Ovary (tissue), 9 donors: ENCODE data around the gene RAB10. TPM values are rescaled to one million over a fixed set of nuclear protein-coding genes. Genes with fewer than 3 reads are reported as not detected.

Source experiments
- DNase-seq, 5 donors: peaks; one replicate each; pipeline ENCODE4 v3.0.0-alpha.2; 2019 to 2020
- H3K27ac ChIP-seq, 2 donors: fragments of 200-600 bp; one replicate each; pipeline versions ENCODE4 v1.5.1 to v1.8.0; 2019 to 2022
- H3K27me3 ChIP-seq: fragments of 200-600 bp; one replicate; pipeline ENCODE4 v1.8.0; 2022
- H3K36me3 ChIP-seq: fragments of 200-600 bp; sonication (generic); one replicate; pipeline ENCODE4 v1.5.1; 2019
- H3K4me1 ChIP-seq: one replicate; pipeline ENCODE4 v1.8.1; 2013; ENCODE audit warnings: mild to moderate bottlenecking, moderate library complexity; ENCODE audit not compliant: insufficient read depth
- H3K4me3 ChIP-seq: fragments of 200-600 bp; sonication (generic); one replicate; pipeline ENCODE4 v1.5.1; 2017
- H3K9me3 ChIP-seq, 2 donors: fragments of 200-600 bp in 1 of 2; sonication (generic) in 1 of 2; one replicate each; pipeline versions ENCODE4 v1.5.1 to v1.8.1; 2013 to 2019; ENCODE audit warnings: mild to moderate bottlenecking in 1 of 2, moderate library complexity in 1 of 2
- EP300 ChIP-seq: sonication (generic); formaldehyde crosslinking; IDR thresholded peaks from one replicate; pipeline ENCODE4 v1.6.1; 2017; ENCODE audit warnings: antibody characterized with exemption
- POLR2A ChIP-seq: fragments of 450-650 bp; IDR thresholded peaks from one replicate; pipeline ENCODE4 v1.6.1; 2017; ENCODE audit warnings: antibody characterized with exemption, mild to moderate bottlenecking, moderate library complexity
- WGBS, 3 donors: extraction: QIAGEN DNeasy Blood & Tissue Kit in 1 of 3; methylation state at CpG; one replicate each; pipeline versions ENCODE4 v1.1.5 to v1.1.7; 2013 to 2017; 5-methylcytosine and 5-hydroxymethylcytosine counted together
- intact Hi-C, 4 donors: fragments of 100-400 bp; cut with DNase I; formaldehyde crosslinking; loops; one replicate each; pipeline versions ENCODE4 v1.11.0 to v1.15.1; 2022 to 2023
- polyA plus RNA-seq, 2 donors: library from polyadenylated mRNA; stranded (reverse); fragments of 200-250 nt in 1 of 2; fragments of 350-450 nt in 1 of 2; fragmentation: Illumina TruSeq in 1 of 2; extraction: RNeasy Lipid Tissue Mini Kit (QIAGEN cat#74804) in 1 of 2; gene quantifications; one replicate each; pipeline ENCODE4 v1.2.3, GENCODE V29; 2013 to 2014
- total RNA-seq, 7 donors: library from RNA; depleted of rRNA in 2 of 7; stranded (reverse); fragments of >200 nt in 2 of 7; fragmentation: NEBNext Ultra II Directional in 3 of 7; extraction: Animal tissue kit (Norgen Biotek cat#: 25700) in 3 of 7; gene quantifications; one replicate each; pipeline versions ENCODE4 v1.1.0 to v1.2.4, GENCODE V29; 2016 to 2023
- TF ChIP-seq, protein P1 (sequence below), 3 donors: fragments of 450-650 bp in 2 of 3; fragments of 200-600 bp in 1 of 3; IDR thresholded peaks; one replicate each; pipeline versions ENCODE4 v1.5.1 to v1.8.0; 2016 to 2022; ENCODE audit warnings: antibody characterized with exemption in 3 of 3, mild to moderate bottlenecking in 1 of 3
- donor health status: DM: no; HTN: no; CAD: no; lungs with moderate emphysema.
- donor health status: DM: no; HTN: no; CAD: no.
- donor health status: Bipolar disorder and iron deficiency.
- donor health status: DM: yes; HTN: yes; CAD: no.
- donor health status: DM: no; HTN: no; CAD: no.
- donor health status: DM: yes; HTN: yes; CAD: no.

Gene RAB10
- total and polyA plus RNA-seq, 9 donors = 37.6 to 112 (median 93.6) TPM

DNA sequence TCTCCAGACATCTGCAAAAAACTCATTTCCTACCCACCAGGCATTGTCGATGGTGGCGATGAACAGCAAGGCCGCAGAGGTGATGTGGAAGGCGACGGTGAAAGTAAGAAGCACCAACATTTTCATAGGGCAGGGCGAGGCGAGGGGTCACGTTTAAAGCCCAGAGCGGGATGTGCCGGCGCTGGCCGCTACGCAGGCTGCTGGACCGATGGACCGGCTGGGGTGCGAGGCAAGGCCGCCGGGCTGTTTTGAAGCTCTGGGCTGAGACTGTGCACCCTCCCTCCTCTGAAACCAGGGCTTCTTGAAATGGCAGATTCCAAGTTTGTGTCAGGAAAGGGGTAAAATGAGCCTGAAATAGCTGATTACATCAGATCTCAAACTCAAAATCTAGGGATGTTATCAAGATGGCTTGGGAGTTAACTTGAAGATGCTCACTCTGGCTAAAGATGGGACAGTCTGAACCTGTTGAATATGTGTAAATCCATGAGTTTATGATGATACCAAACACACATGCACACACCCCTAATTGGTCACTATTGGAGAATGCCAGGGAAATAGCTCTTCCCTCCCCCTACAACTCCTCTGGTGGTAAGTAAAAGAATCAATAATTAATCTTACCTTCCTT, 107.4 kb downstream of the RAB10 start:
- H3K4me3 ChIP-seq = no peak overlapping the region
- intact Hi-C loops = loop anchor here in 3 of 4 donors (5.0 to 10.0 kb wide), 3 partner anchors 146 to 186 kb away; no protein-coding TSS in a partner anchor
- 89 to 91% (median 90%) methylated on average over 18 of the region's 18 CpGs for WGBS, 3 donors
- DNase-seq = no peak
- H3K4me1 ChIP-seq = no peaks in the 10 kb centered on the region
- no peaks in the 10 kb centered on the region for H3K27me3 ChIP-seq
- no peak for TF ChIP-seq EP300
- no peak for TF ChIP-seq POLR2A
- TF ChIP-seq, protein P1, sequence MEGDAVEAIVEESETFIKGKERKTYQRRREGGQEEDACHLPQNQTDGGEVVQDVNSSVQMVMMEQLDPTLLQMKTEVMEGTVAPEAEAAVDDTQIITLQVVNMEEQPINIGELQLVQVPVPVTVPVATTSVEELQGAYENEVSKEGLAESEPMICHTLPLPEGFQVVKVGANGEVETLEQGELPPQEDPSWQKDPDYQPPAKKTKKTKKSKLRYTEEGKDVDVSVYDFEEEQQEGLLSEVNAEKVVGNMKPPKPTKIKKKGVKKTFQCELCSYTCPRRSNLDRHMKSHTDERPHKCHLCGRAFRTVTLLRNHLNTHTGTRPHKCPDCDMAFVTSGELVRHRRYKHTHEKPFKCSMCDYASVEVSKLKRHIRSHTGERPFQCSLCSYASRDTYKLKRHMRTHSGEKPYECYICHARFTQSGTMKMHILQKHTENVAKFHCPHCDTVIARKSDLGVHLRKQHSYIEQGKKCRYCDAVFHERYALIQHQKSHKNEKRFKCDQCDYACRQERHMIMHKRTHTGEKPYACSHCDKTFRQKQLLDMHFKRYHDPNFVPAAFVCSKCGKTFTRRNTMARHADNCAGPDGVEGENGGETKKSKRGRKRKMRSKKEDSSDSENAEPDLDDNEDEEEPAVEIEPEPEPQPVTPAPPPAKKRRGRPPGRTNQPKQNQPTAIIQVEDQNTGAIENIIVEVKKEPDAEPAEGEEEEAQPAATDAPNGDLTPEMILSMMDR (IDR thresholded peaks at IDR 0.05) = no peak
- no peak overlapping the region for H3K27ac ChIP-seq
- H3K9me3 ChIP-seq = no peaks in the 10 kb centered on the region
- no peaks in the 10 kb centered on the region for H3K36me3 ChIP-seq

GRCh38 chr2:26144031-26144430, 110.1 kb downstream of the RAB10 start:
- no peak overlapping the region for H3K27ac ChIP-seq
- H3K4me3 ChIP-seq = no peak overlapping the region
- TF ChIP-seq EP300 = no peak
- TF ChIP-seq, protein P1 (IDR thresholded peaks at IDR 0.05) = no peak
- no peak for TF ChIP-seq POLR2A
- no peaks in the 10 kb centered on the region for H3K9me3 ChIP-seq
- no peaks in the 10 kb centered on the region for H3K36me3 ChIP-seq
- 55 to 71% (median 55%) methylated on average over 7 of the region's 7 CpGs for WGBS, 3 donors
- intact Hi-C loops = loop anchor here in 3 of 4 donors (2.0 to 10.0 kb wide), 4 partner anchors 149 to 193 kb away; no protein-coding TSS in a partner anchor
- no peaks in the 10 kb centered on the region for H3K27me3 ChIP-seq
- H3K4me1 ChIP-seq = no peaks in the 10 kb centered on the region
- no peak for DNase-seq

DNA sequence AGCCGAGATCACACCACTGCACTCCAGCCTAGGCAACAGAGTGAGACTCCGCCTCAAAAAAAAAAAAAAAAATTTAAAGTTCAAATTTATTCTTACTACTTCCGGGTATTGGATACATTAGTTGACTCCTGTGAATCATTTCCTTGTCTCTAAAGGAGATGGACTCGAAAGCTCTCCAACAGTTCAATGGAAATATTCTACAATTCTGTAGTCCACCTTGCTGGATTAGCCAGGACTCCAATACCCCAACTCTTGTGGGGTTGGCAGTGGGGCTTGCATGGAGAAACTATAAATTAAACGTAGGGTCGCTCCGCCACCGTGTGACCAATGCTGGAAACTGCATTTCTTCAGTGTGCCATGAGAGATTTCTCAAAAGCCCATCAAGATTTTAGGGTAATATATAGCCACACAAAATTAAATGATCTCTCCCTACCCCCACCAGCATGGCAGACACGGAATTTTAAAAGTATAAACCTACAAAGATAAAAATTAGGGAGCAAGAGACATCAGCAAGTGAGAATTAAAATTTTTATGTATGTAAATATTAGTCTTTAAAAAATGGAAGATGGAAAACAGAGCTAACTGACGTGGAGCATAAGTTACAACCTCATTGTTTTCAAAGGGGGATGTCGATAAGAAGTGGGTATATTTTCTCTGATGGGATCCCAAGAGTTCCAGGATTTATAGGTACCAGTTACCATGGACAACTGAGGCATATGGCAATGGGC, 111.2 kb downstream of the RAB10 start:
- H3K9me3 ChIP-seq = no peaks in the 10 kb centered on the region
- H3K27ac ChIP-seq = no peak overlapping the region
- intact Hi-C loops = loop anchor here (2.0 to 10.0 kb wide), 5 partner anchors 150 to 194 kb away; no protein-coding TSS in a partner anchor
- no peaks in the 10 kb centered on the region for H3K27me3 ChIP-seq
- H3K4me3 ChIP-seq = no peak overlapping the region
- WGBS, 3 donors = 17 to 25% (median 17%) methylated on average over 11 of the region's 11 CpGs
- TF ChIP-seq, protein P1 (IDR thresholded peaks at IDR 0.05) = peak; percentile 52 to 71 (median 69)
- TF ChIP-seq EP300 = no peak
- DNase-seq = peak; percentile 28 to 73 (median 65)
- no peaks in the 10 kb centered on the region for H3K4me1 ChIP-seq
- no peaks in the 10 kb centered on the region for H3K36me3 ChIP-seq

GRCh38 chr2:26148501-26148900, 114.6 kb downstream of the RAB10 start:
- WGBS, 3 donors = 35 to 44% (median 36%) methylated on average over 2 of the region's 2 CpGs
- no peak for DNase-seq
- Histone ChIP-seq H3K27ac (no peak overlapping the region), H3K4me1 (no peaks in the 10 kb centered on the region), H3K36me3 (no peaks in the 10 kb centered on the region), H3K9me3 (no peaks in the 10 kb centered on the region), H3K27me3 (peaks cover under 1% of the 10 kb centered on the region), H3K4me3 (no peak overlapping the region)
- TF ChIP-seq, protein P1 (IDR thresholded peaks at IDR 0.05) = no peak
- TF ChIP-seq EP300 (no peak), POLR2A (no peak)
- intact Hi-C loops = loop anchor here in 3 of 4 donors (5.0 to 10.0 kb wide), 4 partner anchors 154 to 196 kb away; no protein-coding TSS in a partner anchor
